A375 (cell line): Measurements from ENCODE around the gene HEXA. TPM values are rescaled to one million over a fixed set of nuclear protein-coding genes. Genes with fewer than 3 reads are reported as not detected.

Experiments used
- total RNA-seq: library from RNA; depleted of rRNA; stranded (reverse); fragments of >200 nt; shearing (Covaris generic); gene quantifications from 2 replicates; pipeline ENCODE4 v1.2.3, GENCODE V29; 2014; rRNA removed

Gene HEXA
- total RNA-seq = 69.2 and 69.4 TPM in 2 replicates

GRCh38 chr15:72375846-72376581 is at the start of gene HEXA:
Gene HEXA, minus strand, starts transcription at chr15:72376014. Its CDS starts 42 bp downstream, at chr15:72375972.

GRCh38 chr15:72397796-72398588 is 22.2 kb upstream of the HEXA start, which contains the start of gene TMEM202:
Gene TMEM202, plus strand, starts transcription at chr15:72398305. Its CDS starts 22 bp downstream, at chr15:72398327.

GRCh38 chr15:72319985-72320671 is 55.7 kb downstream of the HEXA start, which contains the start of gene CELF6:
Gene CELF6, minus strand, starts transcription at chr15:72320157. Its CDS starts 283 bp downstream, at chr15:72319874.

Other genes starting within 250 kb of the HEXA start
- 0.21 TPM in 1 of 2 replicates, not detected in the other for gene GRAMD2A, start 178.2 kb downstream of the HEXA start, total RNA-seq
- 1,823 and 2,030 TPM in 2 replicates for gene PKM, start 144.8 kb downstream of the HEXA start, total RNA-seq
- gene PARP6, start 103.5 kb downstream of the HEXA start, total RNA-seq = 32.7 and 35.5 TPM in 2 replicates
- gene CELF6, start 55.9 kb downstream of the HEXA start, total RNA-seq = 0.53 TPM in 1 of 2 replicates, not detected in the other
- not detected in 2 replicates for gene TMEM202, start 22.3 kb upstream of the HEXA start, total RNA-seq
- 61.1 and 73.1 TPM in 2 replicates for gene ARIH1, start 98.3 kb upstream of the HEXA start, total RNA-seq